Fibroblast of mammary gland (primary cell): Measurements from ENCODE around the gene NTF3.

Experiments
- DNase-seq: peaks from one replicate; pipeline ENCODE4 v3.0.0-alpha.2; 2010; ENCODE audit warnings: low read depth
- H3K4me3 ChIP-seq: 2 replicates; pipeline ENCODE4 v1.5.1; 2011; ENCODE audit warnings: low read depth, mild to moderate bottlenecking, low read length, moderate library complexity; ENCODE audit not compliant: control insufficient read depth
- TF ChIP-seq, protein P1 (sequence below): conservative IDR thresholded peaks from 2 replicates; pipeline ENCODE4 v1.5.1; 2011; ENCODE audit warnings: low read depth, low read length, inconsistent platforms; ENCODE audit not compliant: control insufficient read depth, insufficient read depth

Gene NTF3

DNA sequence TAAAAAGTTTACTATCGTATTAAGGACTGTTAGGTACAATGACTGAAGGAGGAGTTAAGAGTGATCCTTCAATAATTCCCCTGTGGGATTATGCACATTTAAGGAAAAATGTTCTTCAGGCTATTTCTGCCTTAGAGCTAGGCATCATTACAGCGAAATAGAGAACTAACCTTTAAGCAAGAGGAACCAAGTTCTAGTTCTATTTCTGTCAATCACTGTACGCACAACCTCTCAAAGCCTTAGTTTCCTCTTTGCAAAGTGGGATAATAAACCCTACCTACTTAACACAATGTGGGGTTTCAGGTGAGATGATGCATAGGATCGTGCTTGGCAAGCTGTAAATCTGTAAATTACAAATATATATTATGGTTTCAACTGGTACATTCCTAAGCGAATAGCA lies 15.4 kb downstream of the NTF3 start:
- DNase-seq, result no peak
- TF ChIP-seq, protein P1, sequence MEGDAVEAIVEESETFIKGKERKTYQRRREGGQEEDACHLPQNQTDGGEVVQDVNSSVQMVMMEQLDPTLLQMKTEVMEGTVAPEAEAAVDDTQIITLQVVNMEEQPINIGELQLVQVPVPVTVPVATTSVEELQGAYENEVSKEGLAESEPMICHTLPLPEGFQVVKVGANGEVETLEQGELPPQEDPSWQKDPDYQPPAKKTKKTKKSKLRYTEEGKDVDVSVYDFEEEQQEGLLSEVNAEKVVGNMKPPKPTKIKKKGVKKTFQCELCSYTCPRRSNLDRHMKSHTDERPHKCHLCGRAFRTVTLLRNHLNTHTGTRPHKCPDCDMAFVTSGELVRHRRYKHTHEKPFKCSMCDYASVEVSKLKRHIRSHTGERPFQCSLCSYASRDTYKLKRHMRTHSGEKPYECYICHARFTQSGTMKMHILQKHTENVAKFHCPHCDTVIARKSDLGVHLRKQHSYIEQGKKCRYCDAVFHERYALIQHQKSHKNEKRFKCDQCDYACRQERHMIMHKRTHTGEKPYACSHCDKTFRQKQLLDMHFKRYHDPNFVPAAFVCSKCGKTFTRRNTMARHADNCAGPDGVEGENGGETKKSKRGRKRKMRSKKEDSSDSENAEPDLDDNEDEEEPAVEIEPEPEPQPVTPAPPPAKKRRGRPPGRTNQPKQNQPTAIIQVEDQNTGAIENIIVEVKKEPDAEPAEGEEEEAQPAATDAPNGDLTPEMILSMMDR, result no peak
- H3K4me3 ChIP-seq, result no peak overlapping the region

DNA sequence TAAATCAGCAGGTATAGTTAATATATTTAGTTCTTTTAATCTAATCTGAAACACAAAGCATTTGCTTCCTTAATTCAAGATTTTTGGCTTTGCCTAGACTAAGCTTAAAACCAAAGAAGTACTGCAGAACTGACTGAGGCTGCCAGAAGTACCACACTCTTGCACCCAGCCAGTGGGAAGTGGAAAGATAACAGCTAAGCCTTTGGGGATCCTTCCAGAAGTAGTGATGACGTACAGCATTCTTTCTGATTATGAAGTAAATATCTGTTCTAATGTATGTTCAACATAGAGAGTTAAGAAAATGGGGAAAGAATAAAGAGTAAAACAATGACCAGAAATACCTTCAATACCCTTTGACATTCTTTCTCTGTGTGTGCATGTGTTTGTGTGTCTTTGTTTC lies 19.3 kb downstream of the NTF3 start:
- H3K4me3 ChIP-seq, result no peak overlapping the region
- TF ChIP-seq, protein P1, result no peak
- DNase-seq, result no peak

DNA sequence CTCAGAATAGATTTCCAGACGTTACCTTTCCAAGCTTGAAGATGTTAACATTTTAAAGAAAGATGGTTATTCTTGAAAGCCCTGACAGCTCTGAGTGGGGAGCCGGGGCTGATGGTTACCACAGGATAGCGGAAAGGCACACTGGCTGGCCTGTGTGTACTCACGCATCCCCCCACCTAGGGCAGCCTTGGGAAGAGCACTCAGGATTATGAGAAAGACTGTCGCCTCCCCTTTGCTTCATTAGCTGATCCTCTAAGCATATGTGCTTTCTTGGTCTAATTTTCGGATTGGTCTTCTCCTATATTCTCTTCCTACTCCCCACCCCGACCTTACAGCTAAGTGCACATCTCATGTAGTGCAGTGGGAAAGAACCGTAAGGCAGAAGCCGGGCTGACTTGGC lies 20.7 kb downstream of the NTF3 start:
- no peak for DNase-seq
- TF ChIP-seq, protein P1, result no peak
- H3K4me3 ChIP-seq, result no peak overlapping the region

DNA sequence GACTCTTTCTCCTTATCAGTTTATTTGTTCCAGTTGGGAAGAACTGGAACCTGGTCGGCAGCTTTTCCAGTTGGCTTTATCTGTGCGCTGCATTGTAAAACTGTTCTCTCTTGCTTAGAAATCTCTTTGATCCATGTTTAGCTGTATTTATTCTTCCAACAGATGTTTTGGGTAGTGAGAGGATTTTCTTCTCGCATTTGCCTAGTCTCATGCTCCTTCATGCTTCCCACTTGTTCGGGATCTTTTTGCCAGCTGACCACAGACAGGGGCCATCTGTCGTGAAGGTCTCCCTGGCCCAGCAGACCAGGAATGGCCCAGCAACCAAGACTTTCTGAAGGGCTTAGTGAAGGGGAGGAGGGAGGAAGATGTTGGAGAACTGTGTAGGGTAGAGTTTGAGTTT lies 21.6 kb downstream of the NTF3 start:
- H3K4me3 ChIP-seq, result no peak overlapping the region
- TF ChIP-seq, protein P1, result no peak
- no peak for DNase-seq

DNA sequence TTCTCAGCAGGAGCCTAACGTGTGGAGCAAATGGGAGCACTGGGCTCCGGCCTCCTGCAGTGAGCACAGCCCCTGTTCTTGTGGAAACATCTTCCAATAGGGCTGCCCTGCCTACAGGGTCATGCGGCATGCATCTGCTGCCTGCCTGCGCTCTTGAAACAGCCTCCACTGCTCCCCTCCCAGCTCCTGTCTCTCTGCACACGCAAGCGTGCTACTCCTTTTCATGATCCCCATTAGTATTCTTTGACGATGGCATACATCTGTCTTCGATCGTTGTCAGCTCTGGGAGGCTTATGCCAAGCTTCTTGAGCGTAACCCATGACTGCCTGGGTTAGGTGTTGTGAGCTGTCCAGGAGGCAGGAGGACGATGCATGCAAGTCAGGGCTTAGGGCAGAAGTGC lies 23.1 kb downstream of the NTF3 start:
- TF ChIP-seq, protein P1, result no peak
- H3K4me3 ChIP-seq, result no peak overlapping the region
- DNase-seq, result no peak

DNA sequence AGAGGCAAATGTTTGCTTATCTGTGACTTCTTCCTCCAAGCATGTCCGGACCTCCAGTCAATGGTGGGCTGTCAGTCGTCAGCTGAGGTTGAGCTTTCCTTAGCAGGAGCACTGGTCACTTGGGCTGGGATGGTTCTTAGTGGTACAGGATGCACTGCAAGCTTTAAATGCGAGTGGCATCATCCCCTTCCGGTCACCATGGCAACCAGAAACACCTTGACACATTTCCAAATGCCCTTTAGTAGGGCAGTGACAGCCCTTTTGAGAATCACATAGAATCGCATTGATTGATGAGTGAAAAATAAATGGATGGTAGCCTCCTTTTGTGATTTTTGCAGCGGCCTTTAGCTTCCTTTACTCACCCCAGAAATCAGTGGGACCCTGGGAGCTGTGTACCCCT lies 24.1 kb downstream of the NTF3 start:
- H3K4me3 ChIP-seq, result no peak overlapping the region
- TF ChIP-seq, protein P1, result no peak
- no peak for DNase-seq

DNA sequence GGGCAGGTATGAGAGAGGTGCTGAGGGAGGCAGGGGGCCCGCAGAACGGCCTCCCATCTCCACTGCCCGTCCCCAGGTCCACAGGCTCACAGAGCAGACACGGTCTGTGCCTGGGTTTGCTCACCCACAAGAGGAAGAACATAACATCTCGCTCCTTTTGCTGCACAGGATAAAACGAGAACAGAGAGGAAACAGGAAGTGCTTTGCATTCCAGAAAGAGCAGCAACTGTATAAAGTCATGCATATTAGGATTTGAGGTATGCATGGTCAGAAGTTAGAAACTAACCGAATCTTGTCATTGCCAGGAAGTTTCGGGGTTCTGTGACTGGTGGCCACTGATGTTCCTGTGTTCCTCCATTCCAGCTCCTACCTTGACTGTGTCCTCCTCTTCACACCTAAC lies 25.0 kb downstream of the NTF3 start:
- no peak overlapping the region for H3K4me3 ChIP-seq
- TF ChIP-seq, protein P1, result no peak
- no peak for DNase-seq
